SK-N-SH (cell line): ENCODE results near the gene PLEKHD1. TPM values are rescaled to one million over a fixed set of nuclear protein-coding genes. Genes with fewer than 3 reads are reported as not detected.

Experiments used
- CTCF ChIA-PET: fragments of 300-600, 350-600 bp; formaldehyde crosslinking; extraction: SDS; loops from one replicate; lab custom pipeline; 2021; lab: Yijun Ruan, JAX
- POLR2A ChIA-PET: fragments of 350-600 bp; sonication (Branson Sonifier 250); formaldehyde crosslinking; extraction: SDS; loops from one replicate; lab custom pipeline; 2020; ENCODE audit warnings: antibody characterized with exemption, inconsistent platforms; lab: Yijun Ruan, JAX
- DNase-seq: peaks from one replicate; pipeline ENCODE4 v3.0.0; 2012
- H2AFZ ChIP-seq: fragments of 200-600 bp; sonication (generic); 2 replicates; pipeline ENCODE4 v1.8.1; 2016; ENCODE audit warnings: antibody characterized with exemption, mild to moderate bottlenecking, low read depth
- H3F3A ChIP-seq: fragments of 200-600 bp; sonication (generic); replicated peaks from 2 replicates; pipeline ENCODE3; 2016; ENCODE audit warnings: antibody characterized with exemption, mild to moderate bottlenecking; ENCODE audit not compliant: insufficient read depth
- H3K27ac ChIP-seq, 2 experiments: fragments of 200-500 bp in 1 of 2; fragments of 200-600 bp in 1 of 2; sonication (Bioruptor generic) in 1 of 2; sonication (generic), shearing (Covaris generic) in 1 of 2; 2 replicates each; pipeline versions ENCODE4 v1.5.1 to v1.6.1; 2014 to 2016; ENCODE audit warnings: low read depth in 2 of 2, inconsistent platforms in 1 of 2, low read length in 1 of 2, mild to moderate bottlenecking in 1 of 2, mixed read lengths in 1 of 2
- H3K27me3 ChIP-seq: fragments of 200-600 bp; sonication (generic), shearing (Covaris generic); 2 replicates; pipeline ENCODE4 v1.6.1; 2016; ENCODE audit warnings: mixed run types; ENCODE audit not compliant: insufficient read depth
- H3K36me3 ChIP-seq, 2 experiments: fragments of 200-500 bp in 1 of 2; fragments of 200-600 bp in 1 of 2; sonication (Bioruptor generic) in 1 of 2; sonication (generic) in 1 of 2; replicated peaks in 1 of 2; 2 replicates each; pipeline versions ENCODE3 to v1.5.1; 2014 to 2016; ENCODE audit warnings: low read length in 1 of 2, mild to moderate bottlenecking in 1 of 2; ENCODE audit not compliant: insufficient read depth in 2 of 2, control insufficient read depth in 1 of 2
- H3K4me1 ChIP-seq, 2 experiments: fragments of 200-500 bp in 1 of 2; fragments of 200-600 bp in 1 of 2; sonication (Bioruptor generic) in 1 of 2; sonication (generic), shearing (Covaris generic) in 1 of 2; 2 replicates each; pipeline versions ENCODE4 v1.5.1 to v1.6.1; 2014 to 2016; ENCODE audit warnings: low read depth in 1 of 2, low read length in 1 of 2, mixed run types in 1 of 2; ENCODE audit not compliant: insufficient read depth in 2 of 2, control insufficient read depth in 1 of 2
- H3K4me2 ChIP-seq: fragments of 200-600 bp; sonication (generic), shearing (Covaris generic); 2 replicates; pipeline ENCODE4 v1.6.1; 2017; ENCODE audit warnings: mixed run types
- H3K4me3 ChIP-seq, 2 experiments: fragments of 200-500 bp in 1 of 2; fragments of 200-600 bp in 1 of 2; sonication (Bioruptor generic) in 1 of 2; sonication (generic), shearing (Covaris generic) in 1 of 2; 2 replicates each; pipeline versions ENCODE4 v1.5.1 to v1.8.1; 2014 to 2016; ENCODE audit warnings: low read depth in 2 of 2, inconsistent platforms in 1 of 2, low read length in 1 of 2, mild to moderate bottlenecking in 1 of 2, mixed read lengths in 1 of 2, moderate library complexity in 1 of 2
- H3K79me2 ChIP-seq: fragments of 200-600 bp; sonication (generic); 2 replicates; pipeline ENCODE4 v1.8.1; 2017; ENCODE audit warnings: mild to moderate bottlenecking; ENCODE audit not compliant: insufficient read depth
- H3K9ac ChIP-seq: fragments of 200-600 bp; sonication (generic); 2 replicates; pipeline ENCODE4 v1.6.1; 2017; ENCODE audit warnings: mixed run types
- H3K9me2 ChIP-seq: fragments of 200-600 bp; sonication (generic); 2 replicates; pipeline ENCODE4 v1.6.1; 2017; ENCODE audit warnings: mixed run types
- H3K9me3 ChIP-seq: fragments of 200-600 bp; sonication (generic); 2 replicates; pipeline ENCODE4 v1.6.1; 2017; ENCODE audit warnings: mixed run types, mild to moderate bottlenecking, moderate library complexity
- H4K20me1 ChIP-seq: fragments of 200-600 bp; sonication (generic); 2 replicates; pipeline ENCODE4 v1.6.1; 2017; ENCODE audit warnings: mild to moderate bottlenecking, mixed run types; ENCODE audit not compliant: insufficient read depth
- CHD2 ChIP-seq: fragments of 150-350 bp; IDR thresholded peaks from 2 replicates; pipeline ENCODE4 v1.6.1; 2018; ENCODE audit warnings: low read length; ENCODE audit not compliant: partially characterized antibody
- EP300 ChIP-seq, 2 experiments: IDR thresholded peaks; 2 replicates each; pipeline versions ENCODE4 v1.4.0 to v1.6.1; 2012; ENCODE audit warnings: borderline replicate concordance in 1 of 2, low read depth in 1 of 2, low read length in 1 of 2
- FOSL2 ChIP-seq: IDR thresholded peaks from 2 replicates; pipeline ENCODE4 v1.4.0; 2012; ENCODE audit warnings: low read depth, mild to moderate bottlenecking, moderate library complexity, borderline replicate concordance
- FOXM1 ChIP-seq: IDR thresholded peaks from 2 replicates; pipeline ENCODE4 v1.4.0; 2012; ENCODE audit warnings: low read depth, mild to moderate bottlenecking
- JUND ChIP-seq: IDR thresholded peaks from 2 replicates; pipeline ENCODE4 v1.4.0; 2012
- NFIC ChIP-seq: IDR thresholded peaks from 2 replicates; pipeline ENCODE4 v1.4.0; 2012; ENCODE audit warnings: borderline replicate concordance
- NRF1 ChIP-seq: IDR thresholded peaks from 2 replicates; pipeline ENCODE4 v1.6.1; 2012; ENCODE audit warnings: low read depth, mild to moderate bottlenecking, low read length
- POLR2AphosphoS5 ChIP-seq: IDR thresholded peaks from 2 replicates; pipeline ENCODE4 v1.6.1; 2012; ENCODE audit warnings: low read depth, low read length
- RAD21 ChIP-seq: IDR thresholded peaks from 2 replicates; pipeline ENCODE4 v1.6.1; 2012; ENCODE audit warnings: mild to moderate bottlenecking, low read length
- RFX5 ChIP-seq: IDR thresholded peaks from 2 replicates; pipeline ENCODE4 v1.6.1; 2012; ENCODE audit warnings: mild to moderate bottlenecking, improper control_type of control experiment, low read length
- SIN3A ChIP-seq: IDR thresholded peaks from 2 replicates; pipeline ENCODE4 v1.6.1; 2012; ENCODE audit warnings: low read depth, mild to moderate bottlenecking, low read length, moderate library complexity, borderline replicate concordance
- SMC3 ChIP-seq: IDR thresholded peaks from 2 replicates; pipeline ENCODE4 v1.6.1; 2012; ENCODE audit warnings: low read depth, low read length, improper control_type of control experiment
- TAF1 ChIP-seq: IDR thresholded peaks from 2 replicates; pipeline ENCODE4 v1.6.1; 2012; ENCODE audit warnings: low read depth, mild to moderate bottlenecking, low read length, moderate library complexity, borderline replicate concordance
- YY1 ChIP-seq: IDR thresholded peaks from 2 replicates; pipeline ENCODE4 v1.4.0; 2012; ENCODE audit warnings: low read depth, mild to moderate bottlenecking
- WGBS: methylation state at CpG from one replicate; pipeline ENCODE4 v1.1.6; 2017; ENCODE audit warnings: low lambda C conversion rate; 5-methylcytosine and 5-hydroxymethylcytosine counted together
- polyA plus RNA-seq, 3 experiments: library from polyadenylated mRNA; depleted of rRNA; stranded (reverse); fragments of >200 nt; gene quantifications; 2 replicates each; pipeline ENCODE4 v1.2.3, GENCODE V29; 2012
- TF ChIP-seq, protein P1 (sequence below): IDR thresholded peaks from 2 replicates; pipeline ENCODE4; 2012
- TF ChIP-seq, protein P2 (sequence below): IDR thresholded peaks from 2 replicates; pipeline ENCODE4 v1.4.0; 2012; ENCODE audit warnings: low read depth, borderline replicate concordance
- TF ChIP-seq, protein P3 (sequence below): fragments of 200-600 bp; sonication (generic); IDR thresholded peaks from 2 replicates; pipeline ENCODE4 v1.6.1; 2017; ENCODE audit warnings: antibody characterized with exemption, mild to moderate bottlenecking, moderate library complexity

The PLEKHD1 gene
- polyA plus RNA-seq, 1 of the 3 experiments (the other 2 are of a cell fraction) = 0.05 TPM

DNA sequence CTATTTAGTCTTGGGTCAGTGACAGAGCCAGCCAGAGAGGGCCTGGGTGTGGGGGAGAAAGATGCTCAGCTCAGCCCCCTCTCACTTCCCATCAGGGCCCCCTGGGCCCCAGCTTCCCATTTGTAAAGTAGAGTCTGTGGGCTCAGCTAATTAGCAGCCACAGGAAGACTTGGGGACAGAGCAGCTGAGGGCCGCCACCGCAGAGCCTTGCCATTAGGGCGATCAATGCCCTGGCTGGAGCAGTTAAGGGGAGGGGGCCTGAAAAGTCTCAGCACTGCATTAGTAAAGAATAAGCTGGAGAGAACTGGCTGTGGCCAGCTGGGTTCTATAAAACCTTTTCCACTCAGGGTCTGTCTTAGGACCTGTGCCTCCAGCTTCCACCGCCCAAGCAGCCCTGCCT, 2.7 kb downstream of the PLEKHD1 start:
- H2AFZ ChIP-seq = no peak overlapping the region
- ChIA-PET CTCF (interaction anchor here (0.9 to 3.2 kb wide), 3 partner anchors 16 to 88 kb away, joined by 3 to 13 read pairs (median 8); partner anchors contain the start of gene CCDC177), POLR2A (no interaction called here)
- TF ChIP-seq SMC3 (no peak), NRF1 (no peak), CHD2 (no peak), SIN3A (no peak)
- TF ChIP-seq, protein P1, sequence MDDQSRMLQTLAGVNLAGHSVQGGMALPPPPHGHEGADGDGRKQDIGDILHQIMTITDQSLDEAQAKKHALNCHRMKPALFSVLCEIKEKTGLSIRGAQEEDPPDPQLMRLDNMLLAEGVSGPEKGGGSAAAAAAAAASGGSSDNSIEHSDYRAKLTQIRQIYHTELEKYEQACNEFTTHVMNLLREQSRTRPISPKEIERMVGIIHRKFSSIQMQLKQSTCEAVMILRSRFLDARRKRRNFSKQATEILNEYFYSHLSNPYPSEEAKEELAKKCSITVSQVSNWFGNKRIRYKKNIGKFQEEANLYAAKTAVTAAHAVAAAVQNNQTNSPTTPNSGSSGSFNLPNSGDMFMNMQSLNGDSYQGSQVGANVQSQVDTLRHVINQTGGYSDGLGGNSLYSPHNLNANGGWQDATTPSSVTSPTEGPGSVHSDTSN = no peak
- no peaks in the 10 kb centered on the region for H3K9me3 ChIP-seq
- no peak overlapping the region for H3K27ac ChIP-seq
- no peaks in the 10 kb centered on the region for H4K20me1 ChIP-seq
- peaks cover 37% of the 10 kb centered on the region for H3K27me3 ChIP-seq
- H3F3A ChIP-seq = no peaks in the 10 kb centered on the region
- no peak overlapping the region for H3K9ac ChIP-seq
- no peaks in the 10 kb centered on the region for H3K79me2 ChIP-seq
- no peak overlapping the region for H3K4me2 ChIP-seq
- peaks cover 0 to 26% of the 10 kb centered on the region in 2 experiments; a peak in 2 of 4 replicates for H3K4me1 ChIP-seq
- DNase-seq = no peak
- WGBS = 95% methylated on average over 4 of the region's 4 CpGs
- H3K9me2 ChIP-seq = no peaks in the 10 kb centered on the region
- no peaks in the 10 kb centered on the region for H3K36me3 ChIP-seq
- no peak overlapping the region for H3K4me3 ChIP-seq

DNA sequence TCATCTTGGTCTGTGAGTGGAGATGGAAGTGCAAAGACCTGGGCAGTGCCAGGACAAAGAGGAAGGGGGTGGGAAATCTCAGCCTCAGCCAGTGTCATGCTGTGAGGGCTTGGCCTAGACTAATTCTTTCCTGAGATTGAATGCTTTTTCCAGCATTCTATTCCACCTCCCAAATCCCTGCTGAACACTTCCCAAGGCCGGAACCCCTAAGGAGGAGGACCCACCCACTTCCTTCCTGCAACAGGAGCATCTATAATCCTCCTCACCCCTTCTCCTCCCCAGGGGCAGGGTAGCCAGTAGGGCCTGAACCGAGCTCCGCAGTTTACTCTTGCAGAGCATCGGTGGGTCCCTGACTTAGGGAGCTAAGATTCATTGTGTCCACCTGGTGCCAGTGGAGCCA, 3.2 kb downstream of the PLEKHD1 start:
- TF ChIP-seq, protein P2, sequence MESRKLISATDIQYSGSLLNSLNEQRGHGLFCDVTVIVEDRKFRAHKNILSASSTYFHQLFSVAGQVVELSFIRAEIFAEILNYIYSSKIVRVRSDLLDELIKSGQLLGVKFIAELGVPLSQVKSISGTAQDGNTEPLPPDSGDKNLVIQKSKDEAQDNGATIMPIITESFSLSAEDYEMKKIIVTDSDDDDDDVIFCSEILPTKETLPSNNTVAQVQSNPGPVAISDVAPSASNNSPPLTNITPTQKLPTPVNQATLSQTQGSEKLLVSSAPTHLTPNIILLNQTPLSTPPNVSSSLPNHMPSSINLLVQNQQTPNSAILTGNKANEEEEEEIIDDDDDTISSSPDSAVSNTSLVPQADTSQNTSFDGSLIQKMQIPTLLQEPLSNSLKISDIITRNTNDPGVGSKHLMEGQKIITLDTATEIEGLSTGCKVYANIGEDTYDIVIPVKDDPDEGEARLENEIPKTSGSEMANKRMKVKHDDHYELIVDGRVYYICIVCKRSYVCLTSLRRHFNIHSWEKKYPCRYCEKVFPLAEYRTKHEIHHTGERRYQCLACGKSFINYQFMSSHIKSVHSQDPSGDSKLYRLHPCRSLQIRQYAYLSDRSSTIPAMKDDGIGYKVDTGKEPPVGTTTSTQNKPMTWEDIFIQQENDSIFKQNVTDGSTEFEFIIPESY = no peak
- no peak for TF ChIP-seq CHD2
- TF ChIP-seq YY1 = no peak
- no peak for TF ChIP-seq FOXM1
- TF ChIP-seq EP300 (IDR thresholded peaks at IDR 0.05; ENCODE audit: borderline replicate concordance in 1 of 2, low read depth in 1 of 2, low read length in 1 of 2) = no peak
- TF ChIP-seq, protein P3, sequence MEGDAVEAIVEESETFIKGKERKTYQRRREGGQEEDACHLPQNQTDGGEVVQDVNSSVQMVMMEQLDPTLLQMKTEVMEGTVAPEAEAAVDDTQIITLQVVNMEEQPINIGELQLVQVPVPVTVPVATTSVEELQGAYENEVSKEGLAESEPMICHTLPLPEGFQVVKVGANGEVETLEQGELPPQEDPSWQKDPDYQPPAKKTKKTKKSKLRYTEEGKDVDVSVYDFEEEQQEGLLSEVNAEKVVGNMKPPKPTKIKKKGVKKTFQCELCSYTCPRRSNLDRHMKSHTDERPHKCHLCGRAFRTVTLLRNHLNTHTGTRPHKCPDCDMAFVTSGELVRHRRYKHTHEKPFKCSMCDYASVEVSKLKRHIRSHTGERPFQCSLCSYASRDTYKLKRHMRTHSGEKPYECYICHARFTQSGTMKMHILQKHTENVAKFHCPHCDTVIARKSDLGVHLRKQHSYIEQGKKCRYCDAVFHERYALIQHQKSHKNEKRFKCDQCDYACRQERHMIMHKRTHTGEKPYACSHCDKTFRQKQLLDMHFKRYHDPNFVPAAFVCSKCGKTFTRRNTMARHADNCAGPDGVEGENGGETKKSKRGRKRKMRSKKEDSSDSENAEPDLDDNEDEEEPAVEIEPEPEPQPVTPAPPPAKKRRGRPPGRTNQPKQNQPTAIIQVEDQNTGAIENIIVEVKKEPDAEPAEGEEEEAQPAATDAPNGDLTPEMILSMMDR = no peak
- no peak for TF ChIP-seq NRF1
- no peak for TF ChIP-seq FOSL2
- TF ChIP-seq NFIC = no peak
- no peak for TF ChIP-seq TAF1
- no peak for TF ChIP-seq RAD21
- no peak for TF ChIP-seq POLR2AphosphoS5
- TF ChIP-seq RFX5 = no peak
- no peak for TF ChIP-seq JUND
- TF ChIP-seq, all 33 proteins: peak for 0

More for the DNA sequence above, 3.2 kb downstream of the PLEKHD1 start:
- Histone ChIP-seq H3K27ac (no peak overlapping the region), H3K4me3 (no peak overlapping the region), H3K36me3 (no peaks in the 10 kb centered on the region), H3K9me2 (no peaks in the 10 kb centered on the region), H3K27me3 (peaks cover 37% of the 10 kb centered on the region), H2AFZ (no peak overlapping the region), H4K20me1 (no peaks in the 10 kb centered on the region), H3K9me3 (no peaks in the 10 kb centered on the region), H3F3A (no peaks in the 10 kb centered on the region), H3K79me2 (no peaks in the 10 kb centered on the region), H3K9ac (no peak overlapping the region), H3K4me1 (peaks cover 0 to 26% of the 10 kb centered on the region in 2 experiments; a peak in 2 of 4 replicates), H3K4me2 (no peak overlapping the region)
- WGBS = 63% methylated on average over 2 of the region's 4 CpGs
- CTCF ChIA-PET = interaction anchor here (0.9 to 3.2 kb wide), 4 partner anchors 12 to 87 kb away, joined by 3 to 13 read pairs (median 6); partner anchors contain the start of gene CCDC177
- DNase-seq = no peak
- POLR2A ChIA-PET = no interaction called here
